Measurements from ENCODE around the gene MYPOP.
A peak's percentile ranks its signal among the peaks of the same experiment; 100 is the strongest.
"Not testable (repeated sequence)": the region's sequence is repeated elsewhere in the genome, so short reads cannot be mapped to it uniquely, and the experiment has no call there.

The MYPOP gene

DNA sequence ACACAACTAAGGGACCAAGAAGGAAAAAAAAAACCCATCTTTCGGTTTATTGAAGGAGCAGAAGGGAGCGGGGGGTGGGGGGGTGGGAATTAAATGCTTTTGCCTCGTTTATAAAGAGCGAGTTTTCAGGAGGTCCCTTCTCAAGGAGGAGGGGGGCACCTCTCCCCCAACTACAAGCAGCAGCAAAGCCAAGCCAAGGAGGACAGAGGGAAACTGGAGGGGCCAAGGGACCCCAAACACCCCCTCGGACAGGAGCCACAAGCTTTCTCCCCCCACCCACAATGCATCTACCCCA, 18.9 kb downstream of the MYPOP start:
- no peak for DNase-seq (ENCODE audit: low read depth in 2 of 2)

DNA sequence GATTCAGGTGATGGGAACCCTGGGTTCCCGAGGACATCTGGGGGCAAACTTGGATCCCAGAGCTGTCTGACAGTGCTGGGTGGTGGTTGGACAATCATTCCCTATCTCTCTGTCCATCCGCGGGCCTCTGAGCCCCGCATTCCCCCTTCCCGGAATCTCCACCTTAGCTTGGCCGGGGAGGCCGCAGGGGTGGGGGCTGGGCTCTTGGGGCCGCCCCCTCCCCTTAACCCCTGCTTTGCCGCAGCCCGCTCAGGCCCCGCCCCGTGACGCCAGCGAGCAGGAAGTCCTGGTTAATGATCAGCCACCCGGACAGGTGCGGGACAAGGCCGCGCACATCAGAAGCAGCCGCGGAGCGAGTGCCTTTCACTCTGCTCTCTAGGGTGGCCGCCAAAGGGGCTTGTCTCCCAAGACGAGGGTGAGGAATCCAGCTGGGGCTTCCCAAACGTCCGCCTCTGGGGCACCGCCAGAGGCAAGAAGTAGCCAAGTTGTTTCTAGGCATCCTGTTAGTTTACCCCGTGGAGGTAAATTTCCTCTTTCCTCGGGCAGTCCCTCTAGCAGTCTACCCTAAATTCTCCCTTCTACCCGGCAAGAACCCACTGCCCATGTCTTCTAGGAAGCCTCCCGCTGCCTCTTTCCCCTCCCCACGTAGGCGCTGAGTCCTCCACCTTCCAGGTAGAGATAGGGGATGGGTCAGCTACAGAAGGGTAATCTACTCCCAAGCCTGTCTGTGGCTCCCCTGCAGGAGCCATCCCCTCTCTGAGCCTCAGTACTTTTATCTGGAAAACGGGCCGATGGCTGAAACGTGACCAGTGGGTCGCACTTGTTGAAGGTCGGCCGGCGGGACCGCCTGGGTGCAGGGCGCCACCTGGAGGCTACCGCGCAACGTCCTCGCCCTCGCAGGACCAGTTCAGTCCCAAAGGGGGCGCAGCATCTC, 19.5 kb downstream of the MYPOP start:
- peak; percentile 75 to 85 for DNase-seq (ENCODE audit: low read depth in 2 of 2)

DNA sequence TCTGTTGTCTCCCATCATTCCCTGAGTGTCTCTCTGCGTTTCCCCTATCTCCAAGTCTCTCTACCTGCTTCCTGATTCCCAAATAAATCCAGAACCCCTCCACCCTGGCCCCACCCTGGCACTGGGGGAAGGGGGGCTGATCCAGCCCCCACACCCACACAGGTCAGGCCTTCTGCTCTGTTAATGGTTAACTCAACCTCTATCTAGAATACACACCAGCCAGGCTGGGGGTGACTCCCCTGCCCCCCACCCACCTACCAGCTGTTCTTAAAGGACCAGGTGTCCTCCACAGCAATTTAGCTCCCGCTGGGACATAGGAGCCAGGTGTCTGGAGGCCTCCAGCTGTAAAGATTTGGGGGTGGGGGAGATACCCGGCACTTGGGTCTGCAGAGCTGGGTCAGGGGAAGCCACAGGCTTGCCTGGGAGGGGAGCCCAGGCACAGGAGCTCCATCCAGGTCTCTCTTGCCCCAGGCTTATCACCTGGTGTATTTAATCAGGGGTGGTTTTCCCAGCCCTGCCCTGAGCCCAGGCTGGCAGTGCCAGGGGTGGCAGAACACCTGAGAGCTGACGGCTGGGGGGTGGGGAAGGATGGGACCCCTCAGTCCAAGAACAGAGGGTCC, 20.4 kb downstream of the MYPOP start:
- DNase-seq (ENCODE audit: low read depth in 2 of 2): no peak

DNA sequence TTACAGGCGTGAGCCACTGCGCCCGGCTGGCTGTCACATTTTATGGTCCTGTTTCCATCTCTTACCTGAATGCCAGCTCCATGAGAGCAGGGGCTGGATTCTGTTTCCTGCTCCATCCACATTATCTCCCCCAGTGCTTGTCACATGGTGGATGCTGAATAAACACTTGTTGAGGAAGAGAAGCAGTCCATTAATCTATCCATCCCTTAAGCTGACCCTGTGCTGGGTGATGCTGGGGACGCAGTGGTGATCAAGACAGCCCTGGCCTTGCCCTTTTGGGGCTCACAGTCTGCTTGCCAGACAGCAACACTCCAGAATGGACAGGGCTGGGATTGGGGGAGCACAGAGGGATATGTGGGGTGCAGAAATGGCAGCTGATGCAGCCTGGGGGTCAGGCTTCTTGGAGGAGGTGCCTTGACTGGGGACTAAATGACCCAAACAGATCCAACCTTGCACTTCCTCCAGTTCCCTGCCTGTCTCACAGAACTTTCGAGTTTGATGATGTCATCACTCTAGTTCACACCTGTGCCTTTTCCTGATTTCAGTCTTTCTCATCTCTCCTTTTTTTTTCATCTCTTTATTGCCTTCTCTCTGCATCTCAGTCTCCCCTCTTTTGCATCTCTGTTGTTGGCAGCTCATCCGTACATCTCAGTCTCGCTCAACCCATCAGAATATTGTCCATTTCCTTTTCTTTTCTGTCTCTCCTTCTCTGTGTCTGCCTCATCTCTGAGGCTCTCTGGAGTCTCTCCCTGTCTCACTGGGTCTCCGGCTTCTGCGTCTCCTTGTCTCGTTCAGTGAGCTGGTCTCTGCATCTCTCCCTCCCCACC, 21.1 kb downstream of the MYPOP start:
- DNase-seq (ENCODE audit: low read depth in 2 of 2): no peak

DNA sequence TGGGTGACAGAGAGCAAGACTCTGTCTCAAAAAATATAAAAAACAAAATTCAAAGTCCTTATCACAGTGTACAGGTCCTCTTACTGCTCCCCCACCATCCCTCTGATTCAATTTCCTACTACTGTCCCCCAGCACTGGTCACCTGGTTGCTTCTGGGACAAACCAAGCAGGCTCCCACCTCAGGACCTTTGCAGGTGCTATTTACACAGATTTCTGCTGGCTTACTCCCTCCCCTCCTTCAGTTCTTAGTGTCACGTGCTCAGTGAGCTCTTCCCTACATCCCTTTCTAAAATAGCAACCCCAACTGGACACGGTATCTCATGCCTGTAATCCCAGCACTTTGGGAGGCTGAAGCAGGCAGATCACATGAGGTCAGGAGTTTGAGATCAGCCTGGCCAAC, 22.4 kb downstream of the MYPOP start:
- no peak for DNase-seq (ENCODE audit: low read depth in 2 of 2)

DNA sequence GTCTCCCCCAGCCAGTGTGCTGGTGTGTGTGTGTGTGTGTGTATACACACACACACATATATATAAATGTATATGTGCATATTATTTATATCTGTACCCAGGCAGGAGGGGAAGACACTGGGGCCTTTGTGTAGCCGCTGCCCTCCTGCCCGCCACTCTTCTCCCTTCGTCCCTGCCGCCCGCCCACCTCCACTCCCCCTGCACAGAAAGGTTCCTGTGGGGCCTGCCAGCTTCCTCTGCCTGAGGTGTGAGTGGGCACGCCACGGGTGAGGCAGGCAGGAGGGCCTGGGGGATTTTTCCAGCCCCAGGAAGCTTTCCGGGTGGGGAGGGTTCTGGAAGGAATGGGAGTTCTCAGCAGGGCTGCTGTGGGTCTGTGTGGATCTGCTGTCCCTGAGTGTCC, 23.4 kb downstream of the MYPOP start:
- DNase-seq (ENCODE audit: low read depth in 2 of 2): no peak

DNA sequence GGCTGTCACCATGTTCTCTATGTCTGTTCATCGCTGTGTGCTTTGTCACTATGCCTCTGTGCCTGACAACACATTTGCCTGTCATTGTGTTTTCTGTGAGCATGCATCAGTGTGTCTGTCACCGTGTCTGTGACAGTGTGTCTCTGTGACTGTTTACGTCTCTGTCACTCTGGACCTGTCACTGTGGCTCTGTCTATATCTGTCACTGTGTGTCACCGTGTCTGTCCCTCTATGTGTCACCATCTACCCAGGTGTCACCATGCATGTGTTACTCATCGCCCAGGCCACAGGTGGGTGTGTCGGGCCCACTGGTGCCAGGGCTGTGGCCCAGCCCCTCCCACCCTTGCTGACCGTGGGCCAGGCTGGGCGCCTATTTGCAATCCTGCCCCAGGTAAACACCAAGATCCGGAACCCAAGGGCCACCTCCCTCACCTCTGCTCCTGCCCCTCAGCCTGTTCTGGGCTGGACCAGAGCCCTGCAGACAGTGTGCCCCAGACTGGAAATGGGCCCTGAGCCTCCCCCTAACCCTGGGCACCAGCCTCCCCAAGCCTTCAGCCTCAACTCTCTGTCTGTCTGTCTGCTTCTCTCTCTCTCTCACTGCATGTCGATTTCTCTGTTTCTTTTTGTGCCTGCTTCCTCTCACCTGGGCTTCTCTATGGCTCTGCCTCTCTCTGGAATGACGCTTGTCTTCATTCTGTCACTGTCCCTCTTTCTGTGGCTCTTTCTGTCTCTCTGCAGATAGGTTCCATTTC, 24.2 kb downstream of the MYPOP start:
- no peak for DNase-seq (ENCODE audit: low read depth in 2 of 2)

DNA sequence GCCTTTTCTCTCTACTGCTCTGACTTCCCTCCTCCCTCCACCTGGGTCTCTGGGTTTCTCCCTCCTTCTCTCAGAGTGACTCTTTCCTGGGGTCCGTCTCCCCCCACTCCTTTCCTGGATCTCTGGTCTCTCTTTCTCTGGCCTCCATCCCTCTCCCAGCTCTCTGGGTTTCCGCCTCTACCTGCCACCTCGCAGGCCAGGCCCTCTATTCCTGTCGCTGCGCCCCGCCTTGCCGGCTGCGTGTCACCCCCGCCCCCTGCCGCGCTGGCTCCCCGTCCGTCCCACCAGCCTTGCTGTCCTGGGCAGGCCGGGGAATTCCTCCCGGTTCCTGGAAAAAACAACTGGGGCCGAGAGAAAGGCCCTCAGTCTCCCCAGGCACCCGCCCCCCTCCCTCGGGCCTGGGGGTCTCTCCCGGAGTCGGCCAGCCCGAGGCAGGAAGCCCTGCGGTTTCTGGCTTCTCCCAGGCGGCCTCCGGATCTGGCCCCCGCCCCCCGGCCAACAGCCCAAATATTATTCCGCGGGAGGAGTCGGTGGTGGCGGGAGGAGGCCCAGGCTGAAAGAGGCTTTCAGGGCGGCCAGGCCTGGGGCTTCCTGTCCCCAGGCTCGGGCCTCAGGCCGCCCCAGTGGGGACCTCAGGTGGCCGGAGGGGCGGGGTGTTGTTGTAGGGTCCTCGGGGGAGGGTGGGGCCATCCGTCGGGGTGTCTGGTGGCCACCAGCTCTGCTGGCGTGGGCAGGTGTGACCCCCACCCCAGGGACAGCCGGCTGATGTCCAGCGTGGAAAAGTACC, 25.8 kb downstream of the MYPOP start:
- DNase-seq (ENCODE audit: low read depth in 2 of 2): no peak

DNA sequence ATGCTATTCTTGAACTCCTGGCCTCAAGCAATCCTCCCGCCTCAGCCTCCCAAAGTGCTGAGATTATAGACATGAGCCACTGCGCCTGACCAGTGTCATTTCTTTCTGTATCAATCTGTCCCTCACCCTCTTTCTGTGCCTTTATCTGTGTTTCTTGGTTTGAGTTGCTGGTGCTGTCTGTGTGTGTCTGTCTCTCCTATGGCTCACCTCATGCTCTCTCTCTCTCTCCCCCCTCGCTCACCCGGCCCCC, 26.3 kb downstream of the MYPOP start:
- DNase-seq (ENCODE audit: low read depth in 2 of 2): no peak

DNA sequence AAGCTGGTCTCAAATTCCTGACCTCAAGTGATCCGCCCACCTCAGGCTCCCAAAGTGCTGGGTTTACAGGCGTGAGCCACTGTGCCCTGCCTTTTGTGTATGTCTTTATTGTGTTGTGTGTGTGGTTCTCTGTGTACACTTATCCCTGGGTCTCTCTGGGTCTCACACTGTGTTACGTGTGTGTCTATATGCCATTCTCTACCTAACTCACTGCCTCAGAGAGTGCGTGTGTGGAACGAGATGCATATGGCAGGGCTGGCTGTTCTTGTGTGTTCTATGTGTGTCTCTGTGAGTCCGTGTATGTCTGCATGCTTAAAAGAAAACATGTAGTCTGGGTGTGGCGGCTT, 27.8 kb downstream of the MYPOP start:
- no peak for DNase-seq (ENCODE audit: low read depth in 2 of 2)

DNA sequence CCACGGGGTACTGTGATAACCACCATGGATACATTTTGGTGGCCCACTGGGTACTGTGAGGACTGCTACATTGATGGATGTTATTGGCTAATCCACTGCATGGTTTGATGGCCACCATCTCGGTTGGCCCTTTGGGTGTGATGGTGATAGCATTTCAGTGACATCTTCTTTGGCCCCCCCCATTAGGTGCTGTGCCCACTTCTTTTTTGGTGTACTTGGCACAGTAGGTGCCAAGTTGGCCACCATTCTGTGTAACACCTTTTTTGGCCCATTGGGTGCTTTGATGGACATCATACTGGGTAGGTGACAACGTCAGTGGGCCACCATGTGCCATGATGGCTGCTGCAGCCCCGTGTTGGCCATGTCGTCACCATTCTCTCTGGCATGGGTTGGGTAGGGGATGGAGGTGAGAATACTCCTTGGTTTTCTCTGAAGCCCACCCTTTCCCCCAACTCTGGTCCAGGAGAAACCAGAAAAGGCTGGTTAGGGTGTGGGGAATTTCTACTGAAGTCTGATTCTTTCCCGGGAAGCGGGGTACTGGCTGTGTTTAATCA, 29.1 kb downstream of the MYPOP start:
- DNase-seq (ENCODE audit: low read depth in 2 of 2): no peak

DNA sequence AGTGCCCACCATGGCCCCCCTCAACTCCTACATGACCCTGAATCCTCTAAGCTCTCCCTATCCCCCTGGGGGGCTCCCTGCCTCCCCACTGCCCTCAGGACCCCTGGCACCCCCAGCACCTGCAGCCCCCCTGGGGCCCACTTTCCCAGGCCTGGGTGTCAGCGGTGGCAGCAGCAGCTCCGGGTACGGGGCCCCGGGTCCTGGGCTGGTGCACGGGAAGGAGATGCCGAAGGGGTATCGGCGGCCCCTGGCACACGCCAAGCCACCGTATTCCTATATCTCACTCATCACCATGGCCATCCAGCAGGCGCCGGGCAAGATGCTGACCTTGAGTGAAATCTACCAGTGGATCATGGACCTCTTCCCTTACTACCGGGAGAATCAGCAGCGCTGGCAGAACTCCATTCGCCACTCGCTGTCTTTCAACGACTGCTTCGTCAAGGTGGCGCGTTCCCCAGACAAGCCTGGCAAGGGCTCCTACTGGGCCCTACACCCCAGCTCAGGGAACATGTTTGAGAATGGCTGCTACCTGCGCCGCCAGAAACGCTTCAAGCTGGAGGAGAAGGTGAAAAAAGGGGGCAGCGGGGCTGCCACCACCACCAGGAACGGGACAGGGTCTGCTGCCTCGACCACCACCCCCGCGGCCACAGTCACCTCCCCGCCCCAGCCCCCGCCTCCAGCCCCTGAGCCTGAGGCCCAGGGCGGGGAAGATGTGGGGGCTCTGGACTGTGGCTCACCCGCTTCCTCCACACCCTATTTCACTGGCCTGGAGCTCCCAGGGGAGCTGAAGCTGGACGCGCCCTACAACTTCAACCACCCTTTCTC, 30.1 kb downstream of the MYPOP start:
- DNase-seq (ENCODE audit: low read depth in 2 of 2): no peak

DNA sequence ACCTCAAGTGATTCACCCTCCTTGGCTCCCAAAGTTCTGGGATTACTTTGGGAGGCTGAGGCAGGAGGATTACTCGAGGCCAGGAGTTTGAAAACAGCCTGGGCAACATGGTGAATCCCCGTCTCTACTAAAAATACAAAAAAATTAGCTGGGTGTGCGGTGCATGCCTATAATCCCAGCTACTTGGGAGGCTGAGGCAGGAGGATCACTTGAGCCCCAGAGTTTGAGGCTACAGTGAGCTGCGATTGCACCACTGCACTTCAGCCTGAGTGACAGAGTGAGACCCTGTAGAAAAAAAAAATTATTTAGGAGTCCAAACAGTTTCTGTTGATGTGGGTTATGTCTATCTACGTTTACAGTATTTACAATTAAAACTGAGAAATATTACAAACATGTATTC, 31.6 kb downstream of the MYPOP start:
- DNase-seq (ENCODE audit: low read depth in 2 of 2): no peak

DNA sequence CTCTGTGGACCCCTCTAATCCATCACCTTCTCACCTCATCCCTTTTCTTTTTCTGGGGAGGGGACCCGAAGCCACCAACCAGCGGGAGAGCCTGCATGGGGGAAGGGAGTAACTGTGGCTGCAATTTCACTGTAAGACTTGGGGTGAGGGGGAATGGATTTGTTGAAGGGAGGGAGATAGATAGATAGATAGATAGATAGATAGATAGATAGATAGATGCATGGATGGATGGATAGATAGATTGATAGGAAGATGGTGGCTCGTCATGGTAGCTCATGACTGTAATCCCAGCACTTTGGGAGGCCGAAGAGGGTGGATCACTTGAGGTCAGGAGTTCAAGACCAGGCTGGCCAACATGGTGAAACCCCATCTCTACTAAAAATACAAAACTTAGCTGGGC, 35.2 kb downstream of the MYPOP start:
- not testable (repeated sequence) for DNase-seq (ENCODE audit: low read depth in 2 of 2)

DNA sequence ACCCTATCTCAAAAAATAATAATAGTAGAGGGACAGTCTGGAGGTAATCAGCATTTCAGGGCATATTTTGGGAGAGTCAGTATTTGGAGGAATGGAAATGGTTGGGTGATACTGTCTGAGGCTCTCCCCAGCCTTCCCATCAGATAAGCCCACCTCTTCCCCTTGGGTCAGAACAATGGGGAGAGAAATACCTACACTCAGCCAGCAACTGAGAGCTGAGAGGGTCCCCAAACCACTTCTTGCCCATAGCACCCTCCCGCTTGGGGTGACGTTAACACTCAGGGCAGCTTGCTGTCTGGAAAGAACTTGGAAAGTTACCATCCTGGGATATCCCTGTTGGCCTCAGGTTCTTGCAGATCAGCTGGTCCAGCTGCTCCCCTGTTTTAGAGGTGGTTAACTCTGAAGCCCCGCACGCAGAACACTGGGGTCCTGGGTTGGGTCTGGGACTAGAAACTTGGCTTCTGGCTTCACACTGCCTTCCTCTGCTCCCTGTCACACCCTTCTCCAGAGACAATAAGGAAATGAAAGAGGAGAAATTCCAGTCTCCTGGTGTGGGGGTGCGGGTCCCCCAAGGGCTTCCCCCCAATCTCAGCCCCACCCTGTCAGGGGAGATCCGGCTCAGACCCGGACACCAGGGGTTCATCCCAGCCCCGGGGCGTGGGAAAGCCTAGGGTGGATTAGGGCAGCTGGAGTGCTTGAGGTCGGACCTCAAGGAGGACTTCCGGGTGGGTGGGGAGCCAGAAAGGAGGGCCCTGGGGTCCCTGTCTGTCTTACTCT, 35.8 kb downstream of the MYPOP start:
- DNase-seq (ENCODE audit: low read depth in 2 of 2): no peak

DNA sequence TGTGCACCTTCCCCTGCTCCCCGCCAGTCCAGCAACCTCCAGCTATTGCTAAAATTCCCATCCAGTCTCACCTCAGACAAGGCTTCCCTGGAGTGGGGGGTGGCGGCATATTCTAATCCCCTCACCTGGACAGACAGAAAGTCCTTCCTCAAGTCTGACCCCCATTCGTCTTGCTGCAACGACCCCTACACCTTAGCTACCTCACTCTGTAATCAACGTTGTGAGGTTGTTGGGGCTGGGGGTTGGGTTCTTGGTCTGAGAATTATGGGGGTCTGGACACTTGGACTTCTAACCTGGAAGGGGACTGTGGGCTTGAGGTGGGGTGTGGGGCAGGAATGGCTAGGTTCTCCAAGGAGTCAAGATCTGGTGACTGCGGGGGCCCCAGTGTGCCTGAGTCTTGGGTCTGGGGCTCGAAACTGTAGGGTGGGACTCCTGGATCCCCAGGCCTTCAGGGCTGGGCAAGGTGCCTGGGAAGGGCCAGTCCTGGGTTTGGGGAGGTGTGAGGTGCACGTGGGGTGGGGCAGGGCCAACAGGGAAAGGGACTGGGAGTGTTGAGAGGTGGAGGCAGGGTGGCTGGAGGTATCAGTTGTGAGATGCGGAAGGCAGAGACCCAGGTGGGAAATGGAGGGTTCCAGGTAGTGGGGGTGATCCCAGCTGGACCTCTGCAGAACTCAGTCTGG, 37.0 kb downstream of the MYPOP start:
- DNase-seq (ENCODE audit: low read depth in 2 of 2): no peak

DNA sequence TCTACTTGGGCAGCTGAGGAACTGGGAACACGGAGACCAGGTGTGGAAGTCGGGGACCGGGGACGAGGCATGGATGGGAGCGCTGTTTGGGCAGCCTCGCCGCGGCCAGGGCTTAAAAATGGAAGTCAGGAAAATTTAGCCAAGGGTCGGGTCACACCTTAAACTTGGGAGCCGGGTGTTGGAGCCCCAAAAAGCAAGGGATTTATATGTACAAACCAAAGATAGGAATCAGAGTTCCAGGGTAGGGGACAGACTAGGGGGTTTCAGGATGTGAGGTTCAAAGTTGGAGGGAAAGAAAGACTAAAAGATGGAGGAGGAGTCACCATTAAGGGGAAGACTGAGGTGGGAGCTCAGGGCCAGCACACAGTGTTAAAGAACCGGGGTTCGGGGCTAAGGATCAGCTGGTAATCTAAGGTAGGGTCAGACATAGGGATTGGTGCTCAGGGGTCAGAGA, 37.8 kb downstream of the MYPOP start:
- no peak for DNase-seq (ENCODE audit: low read depth in 2 of 2)

DNA sequence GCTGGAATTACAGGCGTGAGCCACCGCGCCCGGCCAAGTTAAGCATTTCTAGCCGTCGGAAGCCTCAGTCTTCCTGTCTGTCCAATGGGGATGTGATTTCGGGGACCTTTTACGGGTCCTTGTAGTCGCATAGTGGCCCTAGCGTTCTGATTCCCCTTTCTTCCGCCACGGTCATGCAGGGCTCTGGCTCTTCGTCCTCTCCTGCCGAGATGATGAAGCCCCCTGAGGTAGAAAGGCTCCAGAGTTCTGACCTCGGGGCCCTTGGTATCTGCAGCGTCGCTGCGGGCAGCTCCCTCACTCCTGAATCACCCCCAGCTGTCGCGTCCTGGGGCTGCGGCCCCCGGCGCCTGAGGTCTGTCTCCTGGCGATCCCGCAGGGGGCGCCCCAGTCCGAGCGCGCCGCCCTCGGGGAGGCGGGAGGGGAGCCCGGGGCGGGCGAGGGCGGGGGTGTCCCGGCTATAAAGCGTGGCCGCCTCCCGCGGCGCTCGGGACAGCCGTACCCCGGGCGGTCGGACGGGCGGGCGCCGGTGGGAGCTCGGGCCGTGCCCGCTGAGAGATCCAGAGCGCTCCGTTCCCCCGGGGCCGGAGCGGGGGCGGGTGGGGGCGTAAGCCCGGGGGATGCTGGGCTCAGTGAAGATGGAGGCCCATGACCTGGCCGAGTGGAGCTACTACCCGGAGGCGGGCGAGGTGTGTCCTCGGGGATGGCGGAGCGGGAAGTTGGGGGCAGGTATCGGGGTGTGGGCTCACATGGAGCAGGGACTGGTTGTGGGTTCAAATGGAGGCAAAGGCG, 38.4 kb downstream of the MYPOP start, which contains the start of gene FOXA3:
FOXA3 (plus strand) TSS at position 487 of the 789 bp plus-strand sequence; CDS start at position 618, 131 bp downstream.
- DNase-seq (ENCODE audit: low read depth in 2 of 2): no peak
